Measurements from ENCODE around the gene HBD.

The HBD gene

GRCh38 chr11:5234381-5234834 lies at the start of gene HBD:
Gene HBD, minus strand, starts transcription at chr11:5234483. Its CDS starts 50 bp downstream, at chr11:5234433.
- Histone ChIP-seq H3K9me3 (ENCODE audit: control insufficient read depth, low read length) (no peaks in the 10 kb centered on the region), H3K36me3 (ENCODE audit: control insufficient read depth, insufficient read depth, low read length, severe bottlenecking) (no peaks in the 10 kb centered on the region), H3K4me1 (ENCODE audit: control insufficient read depth, insufficient read depth, low read length) (no peaks in the 10 kb centered on the region), H3K4me3 (ENCODE audit: low read length) (no peak within 1 kb of the TSS), H3K9ac (ENCODE audit: low read length) (no peak within 1 kb of the TSS), H3K27me3 (replicated peaks; ENCODE audit: control insufficient read depth, insufficient read depth, low read length) (no peaks in the 10 kb centered on the region)
- peak; percentile 69 for DNase-seq (ENCODE audit: low read depth)

- Histone ChIP-seq H3K27me3 (replicated peaks; ENCODE audit: control insufficient read depth, insufficient read depth, low read length) (no peaks in the 10 kb centered on the region), H3K9me3 (ENCODE audit: control insufficient read depth, low read length) (no peaks in the 10 kb centered on the region), H3K36me3 (ENCODE audit: control insufficient read depth, insufficient read depth, low read length, severe bottlenecking) (no peaks in the 10 kb centered on the region), H3K9ac (ENCODE audit: low read length) (no peak overlapping the region), H3K4me1 (ENCODE audit: control insufficient read depth, insufficient read depth, low read length) (peaks cover 5% of the 10 kb centered on the region), H3K4me3 (ENCODE audit: low read length) (no peak overlapping the region)
- DNase-seq (ENCODE audit: low read depth) = no peak
These were observed 49.6 kb upstream of the HBD start for GRCh38 chr11:5283882-5284281.

- H3K27me3 ChIP-seq (replicated peaks; ENCODE audit: control insufficient read depth, insufficient read depth, low read length) = no peaks in the 10 kb centered on the region
- no peak overlapping the region for H3K9ac ChIP-seq (ENCODE audit: low read length)
- DNase-seq (ENCODE audit: low read depth) = no peak
- no peaks in the 10 kb centered on the region for H3K36me3 ChIP-seq (ENCODE audit: control insufficient read depth, insufficient read depth, low read length, severe bottlenecking)
- no peak overlapping the region for H3K4me3 ChIP-seq (ENCODE audit: low read length)
- peaks cover 5% of the 10 kb centered on the region for H3K4me1 ChIP-seq (ENCODE audit: control insufficient read depth, insufficient read depth, low read length)
- H3K9me3 ChIP-seq (ENCODE audit: control insufficient read depth, low read length) = no peaks in the 10 kb centered on the region
These were observed 48.8 kb upstream of the HBD start for GRCh38 chr11:5283086-5283485.

GRCh38 chr11:5282628-5283027 lies 48.3 kb upstream of the HBD start:
- no peak for DNase-seq (ENCODE audit: low read depth)
- H3K9ac ChIP-seq (ENCODE audit: low read length) = no peak overlapping the region
- no peaks in the 10 kb centered on the region for H3K9me3 ChIP-seq (ENCODE audit: control insufficient read depth, low read length)
- peaks cover 5% of the 10 kb centered on the region for H3K4me1 ChIP-seq (ENCODE audit: control insufficient read depth, insufficient read depth, low read length)
- no peaks in the 10 kb centered on the region for H3K36me3 ChIP-seq (ENCODE audit: control insufficient read depth, insufficient read depth, low read length, severe bottlenecking)
- no peak overlapping the region for H3K4me3 ChIP-seq (ENCODE audit: low read length)
- H3K27me3 ChIP-seq (replicated peaks; ENCODE audit: control insufficient read depth, insufficient read depth, low read length) = no peaks in the 10 kb centered on the region

- Histone ChIP-seq H3K9ac (ENCODE audit: low read length) (no peak overlapping the region), H3K4me3 (ENCODE audit: low read length) (no peak overlapping the region), H3K4me1 (ENCODE audit: control insufficient read depth, insufficient read depth, low read length) (peaks cover 5% of the 10 kb centered on the region), H3K9me3 (ENCODE audit: control insufficient read depth, low read length) (no peaks in the 10 kb centered on the region), H3K27me3 (replicated peaks; ENCODE audit: control insufficient read depth, insufficient read depth, low read length) (no peaks in the 10 kb centered on the region), H3K36me3 (ENCODE audit: control insufficient read depth, insufficient read depth, low read length, severe bottlenecking) (no peaks in the 10 kb centered on the region)
- DNase-seq (ENCODE audit: low read depth) = no peak
These were observed 47.3 kb upstream of the HBD start for GRCh38 chr11:5281596-5281995.

- H3K9me3 ChIP-seq (ENCODE audit: control insufficient read depth, low read length) = no peaks in the 10 kb centered on the region
- H3K4me3 ChIP-seq (ENCODE audit: low read length) = no peak overlapping the region
- no peaks in the 10 kb centered on the region for H3K36me3 ChIP-seq (ENCODE audit: control insufficient read depth, insufficient read depth, low read length, severe bottlenecking)
- peaks cover 5% of the 10 kb centered on the region for H3K4me1 ChIP-seq (ENCODE audit: control insufficient read depth, insufficient read depth, low read length)
- H3K9ac ChIP-seq (ENCODE audit: low read length) = no peak overlapping the region
- H3K27me3 ChIP-seq (replicated peaks; ENCODE audit: control insufficient read depth, insufficient read depth, low read length) = no peaks in the 10 kb centered on the region
- DNase-seq (ENCODE audit: low read depth) = peak; percentile 98
These were observed 46.4 kb upstream of the HBD start for GRCh38 chr11:5280582-5281102.

- H3K36me3 ChIP-seq (ENCODE audit: control insufficient read depth, insufficient read depth, low read length, severe bottlenecking) = no peaks in the 10 kb centered on the region
- no peak overlapping the region for H3K9ac ChIP-seq (ENCODE audit: low read length)
- no peaks in the 10 kb centered on the region for H3K27me3 ChIP-seq (replicated peaks; ENCODE audit: control insufficient read depth, insufficient read depth, low read length)
- H3K9me3 ChIP-seq (ENCODE audit: control insufficient read depth, low read length) = no peaks in the 10 kb centered on the region
- DNase-seq (ENCODE audit: low read depth) = no peak
- no peak overlapping the region for H3K4me3 ChIP-seq (ENCODE audit: low read length)
- peaks cover 5% of the 10 kb centered on the region for H3K4me1 ChIP-seq (ENCODE audit: control insufficient read depth, insufficient read depth, low read length)
These were observed 45.3 kb upstream of the HBD start for GRCh38 chr11:5279471-5280090.

- Histone ChIP-seq H3K4me3 (ENCODE audit: low read length) (no peak overlapping the region), H3K9ac (ENCODE audit: low read length) (no peak overlapping the region), H3K36me3 (ENCODE audit: control insufficient read depth, insufficient read depth, low read length, severe bottlenecking) (no peaks in the 10 kb centered on the region), H3K27me3 (replicated peaks; ENCODE audit: control insufficient read depth, insufficient read depth, low read length) (no peaks in the 10 kb centered on the region), H3K4me1 (ENCODE audit: control insufficient read depth, insufficient read depth, low read length) (peaks cover 5% of the 10 kb centered on the region), H3K9me3 (ENCODE audit: control insufficient read depth, low read length) (no peaks in the 10 kb centered on the region)
- no peak for DNase-seq (ENCODE audit: low read depth)
These were observed 43.6 kb upstream of the HBD start for GRCh38 chr11:5277807-5278382.

GRCh38 chr11:5276697-5277096 lies 42.4 kb upstream of the HBD start:
- peaks cover 5% of the 10 kb centered on the region for H3K4me1 ChIP-seq (ENCODE audit: control insufficient read depth, insufficient read depth, low read length)
- H3K9me3 ChIP-seq (ENCODE audit: control insufficient read depth, low read length) = no peaks in the 10 kb centered on the region
- no peak overlapping the region for H3K9ac ChIP-seq (ENCODE audit: low read length)
- H3K36me3 ChIP-seq (ENCODE audit: control insufficient read depth, insufficient read depth, low read length, severe bottlenecking) = no peaks in the 10 kb centered on the region
- no peaks in the 10 kb centered on the region for H3K27me3 ChIP-seq (replicated peaks; ENCODE audit: control insufficient read depth, insufficient read depth, low read length)
- DNase-seq (ENCODE audit: low read depth) = no peak
- H3K4me3 ChIP-seq (ENCODE audit: low read length) = no peak overlapping the region

- Histone ChIP-seq H3K9ac (ENCODE audit: low read length) (no peak overlapping the region), H3K4me3 (ENCODE audit: low read length) (no peak overlapping the region), H3K4me1 (ENCODE audit: control insufficient read depth, insufficient read depth, low read length) (no peaks in the 10 kb centered on the region), H3K36me3 (ENCODE audit: control insufficient read depth, insufficient read depth, low read length, severe bottlenecking) (no peaks in the 10 kb centered on the region), H3K27me3 (replicated peaks; ENCODE audit: control insufficient read depth, insufficient read depth, low read length) (no peaks in the 10 kb centered on the region), H3K9me3 (ENCODE audit: control insufficient read depth, low read length) (no peaks in the 10 kb centered on the region)
- DNase-seq (ENCODE audit: low read depth) = no peak
These were observed 41.3 kb upstream of the HBD start for GRCh38 chr11:5275369-5276110.

GRCh38 chr11:5274395-5274794 lies 40.1 kb upstream of the HBD start:
- no peaks in the 10 kb centered on the region for H3K36me3 ChIP-seq (ENCODE audit: control insufficient read depth, insufficient read depth, low read length, severe bottlenecking)
- DNase-seq (ENCODE audit: low read depth) = no peak
- H3K9ac ChIP-seq (ENCODE audit: low read length) = no peak overlapping the region
- no peaks in the 10 kb centered on the region for H3K9me3 ChIP-seq (ENCODE audit: control insufficient read depth, low read length)
- no peaks in the 10 kb centered on the region for H3K4me1 ChIP-seq (ENCODE audit: control insufficient read depth, insufficient read depth, low read length)
- no peaks in the 10 kb centered on the region for H3K27me3 ChIP-seq (replicated peaks; ENCODE audit: control insufficient read depth, insufficient read depth, low read length)
- H3K4me3 ChIP-seq (ENCODE audit: low read length) = no peak overlapping the region
